HG03159 (cell line): ENCODE results near the gene RGS7BP.
A peak's percentile ranks its signal among the peaks of the same experiment; 100 is the strongest.
"Not testable (repeated sequence)": the region's sequence is repeated elsewhere in the genome, so short reads cannot be mapped to it uniquely, and the experiment has no call there.

Experiments used
- ATAC-seq: cut with Tn5 transposase; IDR thresholded peaks from one replicate; pipeline ENCODE4 v1.9.1; 2021; ENCODE audit warnings: mild to moderate bottlenecking, moderate library complexity; ENCODE audit not compliant: unreplicated experiment

RGS7BP gene

GRCh38 chr5:64557911-64558310 lies 52.1 kb downstream of the RGS7BP start:
- ATAC-seq, result no peak

GRCh38 chr5:64558641-64559040 lies 52.8 kb downstream of the RGS7BP start:
- not testable (repeated sequence) for ATAC-seq

GRCh38 chr5:64566310-64566916 lies 60.6 kb downstream of the RGS7BP start:
- no peak for ATAC-seq

- ATAC-seq, result no peak
Measured at GRCh38 chr5:64569858-64570257, 64.0 kb downstream of the RGS7BP start.

GRCh38 chr5:64570395-64570996 lies 64.7 kb downstream of the RGS7BP start:
- no peak for ATAC-seq

- no peak for ATAC-seq
Measured at GRCh38 chr5:64575561-64575960, 69.7 kb downstream of the RGS7BP start.

- no peak for ATAC-seq
Measured at GRCh38 chr5:64576250-64576649, 70.4 kb downstream of the RGS7BP start.

GRCh38 chr5:64585646-64586045 lies 79.8 kb downstream of the RGS7BP start:
- no peak for ATAC-seq

- no peak for ATAC-seq
Measured at GRCh38 chr5:64587370-64587769, 81.6 kb downstream of the RGS7BP start.

GRCh38 chr5:64592730-64593341 lies 87.0 kb downstream of the RGS7BP start:
- ATAC-seq, result no peak

- ATAC-seq, result no peak
Measured at GRCh38 chr5:64594025-64594424, 88.2 kb downstream of the RGS7BP start.

GRCh38 chr5:64594601-64595000 lies 88.8 kb downstream of the RGS7BP start:
- no peak for ATAC-seq

GRCh38 chr5:64595031-64595855 lies 89.4 kb downstream of the RGS7BP start:
- peak; percentile 50 for ATAC-seq

- ATAC-seq, result no peak
Measured at GRCh38 chr5:64599226-64599625, 93.4 kb downstream of the RGS7BP start.

- ATAC-seq, result no peak
Measured at GRCh38 chr5:64603676-64604075, 97.9 kb downstream of the RGS7BP start.

GRCh38 chr5:64606926-64607325 lies 101.1 kb downstream of the RGS7BP start:
- ATAC-seq, result no peak

GRCh38 chr5:64612344-64612961 lies 106.6 kb downstream of the RGS7BP start:
- peak; percentile 36 for ATAC-seq

GRCh38 chr5:64615895-64616294 lies 110.1 kb downstream of the RGS7BP start:
- ATAC-seq, result peak; percentile 87

GRCh38 chr5:64619609-64620008 lies 113.8 kb downstream of the RGS7BP start:
- no peak for ATAC-seq

GRCh38 chr5:64622991-64623390 lies 117.2 kb downstream of the RGS7BP start:
- ATAC-seq, result no peak

GRCh38 chr5:64625678-64626077 lies 119.9 kb downstream of the RGS7BP start:
- ATAC-seq, result no peak
